Skeletal muscle satellite cell (primary cell): Measurements from ENCODE around the gene PTTG1IP.

Source experiments
- H3K27me3 ChIP-seq: 2 replicates; pipeline ENCODE4 v1.7.0; 2013; ENCODE audit warnings: low read length; ENCODE audit not compliant: control insufficient read depth, insufficient read depth
- H3K36me3 ChIP-seq: 2 replicates; pipeline ENCODE4 v1.7.0; 2013; ENCODE audit warnings: mild to moderate bottlenecking, control low read depth, low read length; ENCODE audit not compliant: insufficient read depth
- H3K4me1 ChIP-seq: 2 replicates; pipeline ENCODE4 v1.7.0; 2013; ENCODE audit warnings: low read length; ENCODE audit not compliant: control insufficient read depth, insufficient read depth
- H3K4me2 ChIP-seq: 2 replicates; pipeline ENCODE4 v1.7.0; 2013; ENCODE audit warnings: mild to moderate bottlenecking, low read length
- H3K4me3 ChIP-seq: 2 replicates; pipeline ENCODE4 v1.7.0; 2013; ENCODE audit warnings: low read length
- H3K9ac ChIP-seq: 2 replicates; pipeline ENCODE4 v1.7.0; 2013; ENCODE audit warnings: mild to moderate bottlenecking, low read depth, low read length, moderate library complexity
- H3K9me3 ChIP-seq: replicated peaks from 2 replicates; pipeline ENCODE4 v1.7.0; 2013; ENCODE audit warnings: mild to moderate bottlenecking, control low read depth, low read length

The PTTG1IP gene

DNA sequence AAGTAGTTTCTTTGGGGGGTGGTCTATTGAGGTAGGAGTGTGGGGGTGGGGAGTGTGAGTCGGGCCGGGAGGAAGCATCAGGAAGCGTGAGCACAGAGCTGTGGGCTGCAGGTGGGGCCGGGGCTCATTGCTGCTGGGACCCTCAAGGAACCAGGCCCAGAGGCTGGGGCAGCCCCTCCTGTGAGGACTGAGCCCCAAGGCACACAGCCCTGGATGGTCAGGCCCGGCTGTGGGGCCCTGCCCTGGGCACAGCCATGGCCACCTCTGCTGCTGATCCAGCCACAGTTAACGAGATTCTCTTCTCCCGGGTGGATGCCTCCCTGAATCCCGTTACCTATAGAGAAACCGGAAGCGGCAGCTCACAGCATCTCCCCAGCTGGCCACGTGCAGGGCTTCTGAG, 32.7 kb downstream of the PTTG1IP start:
- Histone ChIP-seq H3K27me3 (peaks cover 41% of the 10 kb centered on the region), H3K4me3 (no peak overlapping the region), H3K9ac (no peak overlapping the region), H3K4me2 (no peak overlapping the region), H3K4me1 (peaks cover 19% of the 10 kb centered on the region), H3K36me3 (no peaks in the 10 kb centered on the region), H3K9me3 (no peaks in the 10 kb centered on the region)

DNA sequence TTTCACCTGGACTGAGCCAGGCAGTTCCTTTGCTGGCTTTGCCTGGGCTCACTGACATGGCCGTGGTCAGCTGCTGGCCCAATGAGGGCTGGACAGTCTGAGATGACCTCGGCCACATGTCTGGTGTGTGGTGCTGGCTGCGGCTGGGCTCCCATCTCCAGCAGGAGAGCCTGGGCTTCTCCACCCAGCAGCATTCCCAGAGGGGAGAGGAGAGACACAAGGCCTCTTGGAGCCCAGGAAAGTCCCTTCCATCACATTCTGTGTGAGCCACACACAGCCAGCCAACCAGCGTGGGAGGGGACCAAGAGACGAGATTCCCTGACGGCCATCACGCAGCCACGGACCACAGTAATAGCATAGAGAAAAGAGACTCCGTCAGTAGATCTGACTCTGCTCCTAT, 34.5 kb downstream of the PTTG1IP start:
- no peaks in the 10 kb centered on the region for H3K36me3 ChIP-seq
- peaks cover 40% of the 10 kb centered on the region for H3K27me3 ChIP-seq
- no peak overlapping the region for H3K9ac ChIP-seq

DNA sequence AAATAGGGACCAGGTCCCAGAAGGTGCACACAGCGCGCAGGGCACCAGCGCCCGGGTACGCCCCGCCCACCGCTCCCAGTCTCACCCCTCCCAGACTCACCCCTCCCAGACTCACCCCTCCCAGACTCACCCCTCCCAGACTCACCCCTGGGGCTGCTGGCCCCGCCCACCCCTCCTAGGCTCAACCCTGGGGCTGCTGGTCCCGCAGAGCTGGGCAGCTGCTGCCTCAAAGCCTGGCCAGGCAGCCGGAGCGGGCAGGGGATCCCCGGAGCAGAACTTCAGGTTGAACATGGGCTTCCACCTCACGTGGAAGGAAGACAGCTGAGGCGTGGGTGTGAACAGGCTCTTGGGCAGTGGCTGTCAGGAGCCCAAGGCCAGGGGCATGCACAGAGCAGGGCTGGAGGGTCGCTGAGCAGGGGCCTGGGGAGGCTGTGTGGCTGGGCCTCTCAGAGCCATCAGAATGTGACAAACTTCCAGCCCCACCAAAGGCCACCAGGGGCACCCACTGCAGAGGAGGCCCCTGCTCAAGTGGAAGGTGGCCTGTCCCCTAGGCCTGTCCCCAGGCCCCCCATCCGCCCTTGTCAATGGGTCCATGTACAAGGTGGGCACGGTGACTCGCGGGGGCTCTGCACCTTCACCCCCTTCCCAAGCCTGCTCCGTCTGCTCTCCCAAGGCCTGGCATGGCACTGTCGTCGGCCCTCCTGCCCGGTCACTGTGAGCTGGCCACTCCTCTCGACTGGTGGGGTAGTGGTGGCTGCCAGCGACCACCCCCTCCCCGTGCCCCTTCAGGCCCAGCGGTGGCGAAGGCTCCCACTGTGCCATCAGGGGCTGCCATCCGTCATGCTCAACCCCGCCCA, 35.2 kb downstream of the PTTG1IP start:
- no peaks in the 10 kb centered on the region for H3K9me3 ChIP-seq
- H3K4me2 ChIP-seq, result no peak overlapping the region
- H3K27me3 ChIP-seq, result peaks cover 43% of the 10 kb centered on the region
- no peak overlapping the region for H3K9ac ChIP-seq
- H3K4me1 ChIP-seq, result peaks cover 14% of the 10 kb centered on the region
- no peak overlapping the region for H3K4me3 ChIP-seq
- H3K36me3 ChIP-seq, result no peaks in the 10 kb centered on the region

More for the DNA sequence above, 34.5 kb downstream of the PTTG1IP start:
- Histone ChIP-seq H3K4me1 (peaks cover 14% of the 10 kb centered on the region), H3K9me3 (no peaks in the 10 kb centered on the region), H3K4me2 (no peak overlapping the region), H3K4me3 (no peak overlapping the region)

DNA sequence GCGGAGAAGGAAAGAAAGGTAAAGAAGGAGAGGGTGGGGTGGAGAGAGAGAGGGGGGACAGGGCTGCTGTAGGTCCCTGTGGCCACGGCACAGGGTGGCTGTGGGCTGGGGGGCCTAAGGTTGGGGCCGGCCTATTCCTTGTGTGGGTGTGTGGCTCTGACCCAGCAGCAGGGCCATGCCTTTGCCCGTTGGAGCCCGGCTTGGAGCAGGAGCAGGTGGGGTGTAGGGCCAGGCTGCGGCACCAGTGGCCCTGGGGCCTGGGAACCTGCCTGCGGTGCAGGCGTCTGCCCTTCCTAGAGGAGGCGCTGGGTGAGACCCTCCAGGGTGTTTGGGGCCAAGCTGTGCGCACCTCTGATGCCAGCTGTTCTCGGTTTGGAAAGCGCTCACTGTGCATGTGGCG, 36.0 kb downstream of the PTTG1IP start:
- Histone ChIP-seq H3K9ac (no peak overlapping the region), H3K4me2 (peak overlapping the region; percentile 70), H3K4me3 (no peak overlapping the region), H3K9me3 (no peaks in the 10 kb centered on the region), H3K4me1 (peaks cover 14% of the 10 kb centered on the region), H3K36me3 (no peaks in the 10 kb centered on the region), H3K27me3 (peaks cover 35% of the 10 kb centered on the region)

DNA sequence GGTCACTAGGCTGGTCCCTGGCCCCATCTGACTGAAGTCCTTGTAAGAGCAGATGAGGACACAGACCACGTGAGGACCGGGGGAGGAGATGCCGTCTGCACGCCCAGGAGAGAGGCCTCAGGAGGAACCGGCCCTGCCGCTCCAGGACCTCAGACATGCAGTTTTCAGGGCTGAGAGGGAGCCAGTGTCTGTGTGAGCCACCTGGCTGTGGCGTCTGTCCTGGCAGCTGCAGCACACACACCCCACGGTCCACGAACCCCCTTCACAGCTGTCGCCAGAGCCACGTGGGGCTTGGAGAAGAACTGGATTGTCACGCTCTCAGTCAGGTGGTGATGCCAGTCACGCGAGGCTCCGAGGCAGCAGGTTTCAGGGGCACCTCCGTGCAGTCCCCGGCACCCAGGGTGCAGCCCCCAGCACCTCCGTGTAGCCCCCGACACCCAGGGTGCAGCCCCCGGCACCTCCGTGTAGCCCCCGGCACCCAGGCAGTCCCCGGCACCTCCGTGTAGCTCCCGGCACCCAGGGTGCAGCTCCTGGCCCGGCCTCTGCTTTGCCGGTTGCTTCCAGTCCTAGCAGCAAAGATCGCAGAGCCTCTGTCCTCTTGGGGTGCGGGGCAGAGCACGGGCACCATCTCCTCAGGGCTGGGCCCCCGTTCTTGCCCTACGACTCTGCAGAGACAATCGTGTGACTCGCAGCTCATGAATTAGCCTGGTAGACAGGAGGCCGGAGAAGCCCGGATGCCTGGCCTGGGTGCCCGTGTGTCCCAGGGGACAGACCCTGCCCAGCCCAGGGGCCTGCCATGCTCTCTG, 36.6 kb downstream of the PTTG1IP start:
- H3K36me3 ChIP-seq, result no peaks in the 10 kb centered on the region
- H3K4me1 ChIP-seq, result peaks cover 14% of the 10 kb centered on the region
- peak overlapping the region; percentile 70 for H3K4me2 ChIP-seq
- no peak overlapping the region for H3K9ac ChIP-seq
- no peaks in the 10 kb centered on the region for H3K9me3 ChIP-seq
- H3K27me3 ChIP-seq, result peaks cover 29% of the 10 kb centered on the region
- H3K4me3 ChIP-seq, result no peak overlapping the region

DNA sequence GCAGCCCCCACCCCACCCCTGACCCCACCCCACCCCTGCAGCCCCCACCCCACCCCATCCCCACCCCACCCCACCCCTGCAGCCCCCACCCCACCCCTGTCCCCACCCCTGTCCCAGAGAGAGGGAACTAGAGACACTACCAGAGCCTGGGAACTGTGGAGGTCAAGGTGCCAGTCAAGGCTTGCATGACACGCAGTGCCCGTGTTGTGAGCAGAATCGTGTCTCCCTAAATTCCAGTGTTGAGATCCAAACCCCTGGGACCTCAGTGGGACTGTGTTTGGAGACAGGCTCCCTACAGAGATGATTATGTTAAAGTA, 37.2 kb downstream of the PTTG1IP start:
- Histone ChIP-seq H3K4me3 (no peak overlapping the region), H3K9ac (no peak overlapping the region), H3K27me3 (peaks cover 24% of the 10 kb centered on the region), H3K36me3 (no peaks in the 10 kb centered on the region), H3K9me3 (no peaks in the 10 kb centered on the region), H3K4me1 (peaks cover 14% of the 10 kb centered on the region), H3K4me2 (peak overlapping the region; percentile 70)

DNA sequence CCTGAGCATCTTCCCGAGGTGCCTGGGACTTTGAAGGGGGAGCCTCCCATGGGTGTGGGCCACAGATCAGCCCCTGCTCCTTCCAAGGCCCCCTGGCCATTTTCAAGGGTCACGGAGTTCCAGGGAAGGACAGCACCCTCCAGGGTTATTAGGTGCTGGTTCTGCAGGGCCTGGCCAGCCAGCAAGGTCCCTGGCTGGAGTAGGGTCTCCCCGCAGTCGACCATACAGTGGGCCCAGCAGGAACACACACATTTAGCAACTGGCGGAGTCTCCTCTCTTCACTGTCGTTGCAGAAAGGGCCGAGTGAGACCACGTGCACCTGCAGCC, 37.9 kb downstream of the PTTG1IP start:
- peaks cover 14% of the 10 kb centered on the region for H3K4me1 ChIP-seq
- peaks cover 25% of the 10 kb centered on the region for H3K27me3 ChIP-seq
- no peaks in the 10 kb centered on the region for H3K9me3 ChIP-seq
- H3K4me3 ChIP-seq, result no peak overlapping the region
- no peaks in the 10 kb centered on the region for H3K36me3 ChIP-seq
- H3K9ac ChIP-seq, result no peak overlapping the region
- no peak overlapping the region for H3K4me2 ChIP-seq

DNA sequence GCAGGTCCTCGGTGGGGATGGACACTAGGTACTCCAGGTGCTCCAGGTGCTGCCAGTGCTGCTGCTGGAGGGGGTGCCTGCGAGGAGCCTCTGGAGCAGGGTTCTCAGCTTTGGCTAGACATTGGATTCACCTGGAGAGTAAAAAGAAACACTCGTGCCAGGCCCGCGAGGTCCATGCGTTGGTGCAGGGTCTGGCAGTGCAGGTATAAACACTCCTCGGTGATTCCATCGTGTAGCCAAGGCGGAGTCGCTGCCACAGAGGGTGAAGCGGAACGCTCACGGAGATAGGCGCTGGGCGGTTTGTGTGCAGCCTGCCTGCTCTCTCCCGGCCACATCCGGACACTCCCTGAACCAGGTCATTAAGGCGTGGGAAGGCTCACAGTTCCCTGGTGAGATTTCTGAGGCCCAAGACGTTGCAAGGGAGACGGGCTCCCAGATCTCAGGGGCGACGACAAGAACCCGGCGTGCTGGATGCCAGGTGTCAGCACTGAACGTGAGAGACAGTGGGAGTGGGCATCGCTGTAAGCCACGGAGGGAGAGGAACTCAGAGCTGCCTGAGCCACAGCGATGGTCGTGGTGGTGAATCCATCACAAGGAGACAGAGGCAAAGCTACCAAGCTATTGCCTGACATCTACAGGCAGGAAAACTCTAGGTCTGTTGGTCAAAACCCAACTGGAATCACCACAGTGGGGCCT, 38.4 kb downstream of the PTTG1IP start:
- Histone ChIP-seq H3K9ac (no peak overlapping the region), H3K4me1 (peaks cover 14% of the 10 kb centered on the region), H3K36me3 (no peaks in the 10 kb centered on the region), H3K27me3 (peaks cover 26% of the 10 kb centered on the region), H3K9me3 (no peaks in the 10 kb centered on the region), H3K4me3 (no peak overlapping the region), H3K4me2 (no peak overlapping the region)

DNA sequence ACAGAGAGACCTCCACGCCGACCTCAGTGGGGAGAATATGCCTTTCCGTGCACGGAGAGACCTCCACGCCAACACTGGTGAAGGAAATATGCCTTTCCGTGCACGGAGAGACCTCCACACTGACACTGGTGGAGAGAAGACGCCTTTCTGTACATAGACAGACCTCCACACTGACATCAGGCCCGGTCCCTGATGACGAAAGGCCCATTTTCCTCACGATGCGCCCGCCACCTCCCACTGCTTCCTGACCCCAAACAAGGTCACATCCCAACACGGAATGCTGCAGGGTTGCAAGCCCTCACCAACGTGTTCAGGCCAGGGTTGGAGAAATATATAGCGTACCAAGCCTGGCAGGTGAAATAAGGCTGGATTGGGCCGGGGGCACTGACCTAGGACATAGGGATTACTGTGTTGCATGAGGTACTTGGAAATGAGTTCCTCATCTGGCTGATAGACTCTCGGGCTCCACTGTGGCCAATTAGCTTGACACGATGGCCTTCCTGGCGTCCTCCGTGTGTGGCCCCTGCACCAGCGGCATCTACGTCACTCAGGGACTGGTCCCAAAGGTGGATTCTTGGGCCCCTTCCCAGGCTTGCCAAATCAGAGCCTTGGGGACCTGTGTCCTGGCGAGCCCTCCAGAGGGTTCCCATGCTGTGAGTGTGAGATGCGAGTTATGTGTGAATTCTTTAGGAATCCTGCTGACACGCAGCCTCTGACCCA, 39.1 kb downstream of the PTTG1IP start:
- H3K36me3 ChIP-seq, result no peaks in the 10 kb centered on the region
- H3K4me2 ChIP-seq, result no peak overlapping the region
- H3K27me3 ChIP-seq, result peaks cover 30% of the 10 kb centered on the region
- no peak overlapping the region for H3K4me3 ChIP-seq
- no peaks in the 10 kb centered on the region for H3K9me3 ChIP-seq
- no peak overlapping the region for H3K9ac ChIP-seq
- peaks cover 14% of the 10 kb centered on the region for H3K4me1 ChIP-seq

DNA sequence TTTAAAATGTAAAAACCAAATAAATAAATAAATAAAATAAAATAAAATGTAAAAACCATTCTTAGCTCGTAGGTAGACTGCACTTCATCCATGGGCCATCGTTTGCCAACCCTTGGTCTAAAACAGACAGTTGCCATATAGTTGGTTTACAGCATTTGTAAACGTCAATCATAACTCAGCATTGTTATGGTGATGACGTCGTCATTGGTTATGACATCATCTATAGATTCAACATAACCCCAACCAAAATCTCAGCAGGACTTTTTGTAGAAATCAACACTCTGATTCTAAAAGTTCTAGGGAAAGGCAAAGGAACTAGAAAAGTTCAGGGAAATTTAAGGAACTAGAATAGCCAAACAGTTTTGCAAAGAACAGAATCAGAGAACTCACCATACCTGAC, 39.8 kb downstream of the PTTG1IP start:
- no peak overlapping the region for H3K9ac ChIP-seq
- H3K27me3 ChIP-seq, result peaks cover 33% of the 10 kb centered on the region
- no peaks in the 10 kb centered on the region for H3K36me3 ChIP-seq
- H3K4me3 ChIP-seq, result no peak overlapping the region
- no peak overlapping the region for H3K4me2 ChIP-seq
- H3K4me1 ChIP-seq, result peaks cover 14% of the 10 kb centered on the region
- H3K9me3 ChIP-seq, result peaks cover 5% of the 10 kb centered on the region
